Esophagus muscularis mucosa (tissue), 4 donors: ENCODE data around the gene IL1RN. TPM values are rescaled to one million over a fixed set of nuclear protein-coding genes. Genes with fewer than 3 reads are reported as not detected.

Experiments used
- DNase-seq: peaks from one replicate; pipeline ENCODE4 v3.0.0-alpha.2; 2017; ENCODE audit errors: extremely low spot score
- H3K27ac ChIP-seq, 4 donors: fragments of 200-600 bp; sonication (generic); replicated peaks in 1 of 4; 1 replicate in 3 of 4; 2 replicates in 1 of 4; pipeline ENCODE4 v1.5.1; 2016 to 2019; ENCODE audit warnings: mild to moderate bottlenecking in 1 of 4
- H3K27me3 ChIP-seq, 4 donors: fragments of 200-600 bp; sonication (generic); one replicate each; pipeline versions ENCODE4 v1.5.1 to v1.6.0; 2016 to 2019
- H3K36me3 ChIP-seq, 4 donors: fragments of 200-600 bp; sonication (generic); one replicate each; pipeline ENCODE4 v1.5.1; 2016 to 2019
- H3K4me1 ChIP-seq, 4 donors: fragments of 200-600 bp; sonication (generic); one replicate each; pipeline ENCODE4 v1.5.1; 2016 to 2019
- H3K4me3 ChIP-seq, 4 donors: fragments of 200-600 bp; sonication (generic); 1 replicate in 2 of 4; 2 replicates in 2 of 4; pipeline ENCODE4 v1.5.1; 2016 to 2019; ENCODE audit warnings: mild to moderate bottlenecking in 4 of 4, moderate library complexity in 1 of 4
- H3K9me3 ChIP-seq, 4 donors: fragments of 200-600 bp; sonication (generic); 1 replicate in 3 of 4; 2 replicates in 1 of 4; pipeline ENCODE4 v1.5.1; 2016 to 2019
- EP300 ChIP-seq: sonication (generic); formaldehyde crosslinking; IDR thresholded peaks from one replicate; pipeline ENCODE4 v1.6.1; 2017; ENCODE audit warnings: antibody characterized with exemption
- POLR2A ChIP-seq: fragments of 450-650 bp; IDR thresholded peaks from one replicate; pipeline ENCODE4 v1.6.1; 2017; ENCODE audit warnings: antibody characterized with exemption, moderate library complexity, mild to moderate bottlenecking, low read depth
- POLR2AphosphoS5 ChIP-seq, 2 donors: sonication (generic); formaldehyde crosslinking; IDR thresholded peaks; one replicate each; pipeline ENCODE4 v1.6.1; 2017; ENCODE audit warnings: antibody characterized with exemption in 2 of 2
- WGBS: methylation state at CpG from one replicate; pipeline ENCODE4 v1.1.5; 2018; 5-methylcytosine and 5-hydroxymethylcytosine counted together
- intact Hi-C: fragments of 100-400 bp; cut with DNase I; formaldehyde crosslinking; loops from one replicate; pipeline ENCODE4 v1.15.1; 2023
- total RNA-seq, 4 donors: library from RNA; depleted of rRNA; stranded (reverse); fragments of >200 nt; gene quantifications; one replicate each; pipeline versions ENCODE4 v1.1.0 to v1.2.1, GENCODE V29; 2016
- TF ChIP-seq, protein P1 (sequence below), 3 experiments: fragments of 200-600 bp in 2 of 3; fragments of 450-650 bp in 1 of 3; sonication (generic) in 2 of 3; IDR thresholded peaks; one replicate each; pipeline ENCODE4 v1.5.1; 2017 to 2019; ENCODE audit warnings: antibody characterized with exemption in 3 of 3, mild to moderate bottlenecking in 2 of 3, moderate library complexity in 1 of 3

The IL1RN gene, protein sequence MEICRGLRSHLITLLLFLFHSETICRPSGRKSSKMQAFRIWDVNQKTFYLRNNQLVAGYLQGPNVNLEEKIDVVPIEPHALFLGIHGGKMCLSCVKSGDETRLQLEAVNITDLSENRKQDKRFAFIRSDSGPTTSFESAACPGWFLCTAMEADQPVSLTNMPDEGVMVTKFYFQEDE
- total RNA-seq, result 1 to 10 TPM in 1 of 4 donors, under 1 TPM in 2, not detected in 1; 0.40 to 4.1 (median 0.83) TPM

DNA sequence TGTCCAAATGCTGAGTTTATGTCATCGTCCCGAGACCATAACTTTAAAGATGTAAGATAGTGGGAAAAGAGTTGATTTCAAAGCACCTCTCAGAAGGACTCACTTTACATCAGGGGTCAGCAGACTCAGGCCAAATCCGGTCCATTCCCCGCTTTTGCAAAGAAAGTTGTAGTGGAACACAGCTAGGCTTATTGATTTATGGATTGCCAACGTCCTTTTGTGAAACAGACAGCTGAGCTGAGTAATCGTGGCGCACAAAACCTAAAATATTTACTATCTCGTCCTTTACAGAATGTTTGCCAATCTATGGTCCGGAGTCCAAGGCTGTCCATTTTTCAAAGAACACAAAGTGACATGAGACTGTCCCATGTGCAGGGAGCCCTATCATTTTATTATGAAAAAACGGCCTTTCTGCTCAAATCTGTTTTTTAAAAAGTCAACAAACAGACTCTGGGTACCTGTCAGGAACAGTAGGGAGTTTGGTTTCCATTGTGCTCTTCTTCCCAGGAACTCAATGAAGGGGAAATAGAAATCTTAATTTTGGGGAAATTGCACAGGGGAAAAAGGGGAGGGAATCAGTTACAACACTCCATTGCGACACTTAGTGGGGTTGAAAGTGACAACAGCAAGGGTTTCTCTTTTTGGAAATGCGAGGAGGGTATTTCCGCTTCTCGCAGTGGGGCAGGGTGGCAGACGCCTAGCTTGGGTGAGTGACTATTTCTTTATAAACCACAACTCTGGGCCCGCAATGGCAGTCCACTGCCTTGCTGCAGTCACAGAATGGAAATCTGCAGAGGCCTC lies at the start of gene IL1RN:
Gene IL1RN (plus strand): TSS at position 754 of the 801 bp plus-strand sequence. CDS start 27 bp downstream, at position 781.
- no peaks in the 10 kb centered on the region for H3K36me3 ChIP-seq
- H3K27me3 ChIP-seq, result peaks cover 0 to 14% (median 0%) of the 10 kb centered on the region in 4 donors
- peaks cover 0 to 2% (median 0%) of the 10 kb centered on the region in 4 donors for H3K4me1 ChIP-seq
- no peak within 1 kb of the TSS for H3K27ac ChIP-seq
- H3K9me3 ChIP-seq, result no peaks in the 10 kb centered on the region
- TF ChIP-seq POLR2AphosphoS5 (IDR thresholded peaks at IDR 0.05) (no peak), EP300 (no peak), POLR2A (no peak)
- TF ChIP-seq, protein P1, sequence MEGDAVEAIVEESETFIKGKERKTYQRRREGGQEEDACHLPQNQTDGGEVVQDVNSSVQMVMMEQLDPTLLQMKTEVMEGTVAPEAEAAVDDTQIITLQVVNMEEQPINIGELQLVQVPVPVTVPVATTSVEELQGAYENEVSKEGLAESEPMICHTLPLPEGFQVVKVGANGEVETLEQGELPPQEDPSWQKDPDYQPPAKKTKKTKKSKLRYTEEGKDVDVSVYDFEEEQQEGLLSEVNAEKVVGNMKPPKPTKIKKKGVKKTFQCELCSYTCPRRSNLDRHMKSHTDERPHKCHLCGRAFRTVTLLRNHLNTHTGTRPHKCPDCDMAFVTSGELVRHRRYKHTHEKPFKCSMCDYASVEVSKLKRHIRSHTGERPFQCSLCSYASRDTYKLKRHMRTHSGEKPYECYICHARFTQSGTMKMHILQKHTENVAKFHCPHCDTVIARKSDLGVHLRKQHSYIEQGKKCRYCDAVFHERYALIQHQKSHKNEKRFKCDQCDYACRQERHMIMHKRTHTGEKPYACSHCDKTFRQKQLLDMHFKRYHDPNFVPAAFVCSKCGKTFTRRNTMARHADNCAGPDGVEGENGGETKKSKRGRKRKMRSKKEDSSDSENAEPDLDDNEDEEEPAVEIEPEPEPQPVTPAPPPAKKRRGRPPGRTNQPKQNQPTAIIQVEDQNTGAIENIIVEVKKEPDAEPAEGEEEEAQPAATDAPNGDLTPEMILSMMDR (IDR thresholded peaks at IDR 0.05), result no peak
- 78% methylated on average over 16 of the region's 16 CpGs for WGBS
- DNase-seq, result peak; percentile 82
- H3K4me3 ChIP-seq, result no peak within 1 kb of the TSS
- intact Hi-C loops, result no loop called here

- Histone ChIP-seq H3K9me3 (no peaks in the 10 kb centered on the region), H3K36me3 (no peaks in the 10 kb centered on the region), H3K27me3 (peaks cover 0 to 18% (median 0%) of the 10 kb centered on the region in 4 donors), H3K4me3 (no peak overlapping the region), H3K27ac (no peak overlapping the region), H3K4me1 (no peaks in the 10 kb centered on the region)
- WGBS, result 92% methylated on average over 1 of the region's 1 CpG
- TF ChIP-seq, protein P1 (IDR thresholded peaks at IDR 0.05), result no peak
- TF ChIP-seq POLR2AphosphoS5 (IDR thresholded peaks at IDR 0.05) (no peak), EP300 (no peak), POLR2A (no peak)
- intact Hi-C loops, result no loop called here
- no peak for DNase-seq
Observed at GRCh38 chr2:113077921-113078320, 49.5 kb upstream of the IL1RN start.

- no peak for DNase-seq
- 53% methylated on average over 6 of the region's 6 CpGs for WGBS
- no peak overlapping the region for H3K4me3 ChIP-seq
- no peaks in the 10 kb centered on the region for H3K4me1 ChIP-seq
- H3K27ac ChIP-seq, result no peak overlapping the region
- no peaks in the 10 kb centered on the region for H3K36me3 ChIP-seq
- peaks cover 0 to 18% (median 0%) of the 10 kb centered on the region in 4 donors for H3K27me3 ChIP-seq
- intact Hi-C loops, result no loop called here
- no peak for TF ChIP-seq POLR2A
- no peak for TF ChIP-seq EP300
- TF ChIP-seq, protein P1 (IDR thresholded peaks at IDR 0.05), result no peak
- TF ChIP-seq POLR2AphosphoS5 (IDR thresholded peaks at IDR 0.05), result no peak
- H3K9me3 ChIP-seq, result no peaks in the 10 kb centered on the region
Observed at GRCh38 chr2:113078350-113078839, 49.0 kb upstream of the IL1RN start.

DNA sequence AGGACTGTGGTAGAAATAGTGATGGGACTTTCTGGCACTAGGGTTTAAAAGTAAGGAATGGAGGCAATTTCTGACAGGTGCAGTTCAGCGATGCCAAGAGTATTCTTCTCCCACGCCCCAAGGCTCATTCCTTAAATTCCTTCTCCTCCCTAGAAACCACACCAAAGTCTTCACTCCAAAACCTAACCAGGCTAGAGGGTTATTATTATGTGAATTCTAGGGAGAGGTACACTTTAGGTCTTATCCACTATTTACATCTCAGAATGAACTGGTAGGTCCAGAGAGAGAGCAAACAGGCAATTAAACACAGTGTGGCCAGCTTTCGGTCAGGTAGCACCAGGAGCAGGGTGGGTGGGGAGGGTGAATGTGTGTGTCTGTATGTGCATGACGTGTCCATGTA lies 48.3 kb upstream of the IL1RN start:
- no peaks in the 10 kb centered on the region for H3K36me3 ChIP-seq
- no peak overlapping the region for H3K27ac ChIP-seq
- intact Hi-C loops, result no loop called here
- TF ChIP-seq EP300 (no peak), POLR2AphosphoS5 (IDR thresholded peaks at IDR 0.05) (no peak), POLR2A (no peak)
- TF ChIP-seq, protein P1 (IDR thresholded peaks at IDR 0.05), result no peak
- H3K4me3 ChIP-seq, result no peak overlapping the region
- DNase-seq, result no peak
- H3K4me1 ChIP-seq, result no peaks in the 10 kb centered on the region
- peaks cover 0 to 18% (median 0%) of the 10 kb centered on the region in 4 donors for H3K27me3 ChIP-seq
- WGBS, result 82% methylated on average over 4 of the region's 4 CpGs
- no peaks in the 10 kb centered on the region for H3K9me3 ChIP-seq
